H1 (cell line): ENCODE data around the gene RAD51B. TPM values are rescaled to one million over a fixed set of nuclear protein-coding genes. Genes with fewer than 3 reads are reported as not detected.

Experiments used
- BRCA1 ChIP-seq: IDR thresholded peaks from 2 replicates; pipeline ENCODE4 v1.6.1; 2012; ENCODE audit warnings: low read depth, low read length, improper control_type of control experiment
- CTBP2 ChIP-seq: IDR thresholded peaks from 2 replicates; pipeline ENCODE4 v1.7.0; 2011; ENCODE audit warnings: borderline replicate concordance, mild to moderate bottlenecking, moderate library complexity, mixed read lengths, low read length; ENCODE audit not compliant: insufficient read depth, insufficient read length
- FOSL1 ChIP-seq: IDR thresholded peaks from 2 replicates; pipeline ENCODE4 v1.6.1; 2011; ENCODE audit warnings: mild to moderate bottlenecking, low read depth, low read length, moderate library complexity; ENCODE audit not compliant: insufficient read depth
- JUND ChIP-seq: IDR thresholded peaks from 2 replicates; pipeline ENCODE4 v1.6.1; 2011; ENCODE audit warnings: mild to moderate bottlenecking, improper control_type of control experiment, low read length
- NRF1 ChIP-seq: IDR thresholded peaks from 2 replicates; pipeline ENCODE4 v1.6.1; 2011; ENCODE audit warnings: mild to moderate bottlenecking, low read depth, low read length, improper control_type of control experiment
- SIN3A ChIP-seq, 2 experiments: IDR thresholded peaks in 1 of 2; conservative IDR thresholded peaks in 1 of 2; 2 replicates each; pipeline ENCODE4 v1.6.1; 2011 to 2012; ENCODE audit warnings: low read length in 2 of 2, improper control_type of control experiment in 1 of 2, low read depth in 1 of 2, mild to moderate bottlenecking in 1 of 2
- TBP ChIP-seq: IDR thresholded peaks from 2 replicates; pipeline ENCODE4 v1.6.1; 2011; ENCODE audit warnings: low read depth, low read length, improper control_type of control experiment
- polyA plus RNA-seq, 7 experiments: library from polyadenylated mRNA; depleted of rRNA in 3 of 7; stranded (reverse) in 5 of 7; unstranded in 2 of 7; fragments of >200 nt in 5 of 7; fragments of 200-250 nt in 2 of 7; gene quantifications; 1 replicate in 5 of 7; 2 replicates in 1 of 7; 4 replicates in 1 of 7; pipeline versions ENCODE4 v1.2.1 to v1.2.3, GENCODE V29; 2011 to 2013; ENCODE audit warnings: missing spikeins in 2 of 7, mixed read lengths in 2 of 7
- total RNA-seq: library from RNA; stranded (reverse); fragmentation: NEBNext Ultra II Directional; extraction: Animal tissue kit (Norgen Biotek cat#: 25700); gene quantifications from 2 replicates; pipeline ENCODE4 v1.2.1, GENCODE V29; 2021
- TF ChIP-seq, protein P1 (sequence below): fragments of 300-600 bp; sonication (generic); IDR thresholded peaks from 2 replicates; pipeline ENCODE4 v1.7.1; 2012; ENCODE audit warnings: low read length, moderate library complexity, mild to moderate bottlenecking, inconsistent platforms; ENCODE audit not compliant: insufficient replicate concordance
- TF ChIP-seq, protein P2 (sequence below): IDR thresholded peaks from 2 replicates; pipeline ENCODE4 v1.6.1; 2012; ENCODE audit warnings: low read length, inconsistent platforms

Gene RAD51B
- total and polyA plus RNA-seq, 2 of the 8 experiments (the other 6 are each of a cell fraction or from before 2014, with no cell fraction given): 3.9 to 14.9 TPM

DNA sequence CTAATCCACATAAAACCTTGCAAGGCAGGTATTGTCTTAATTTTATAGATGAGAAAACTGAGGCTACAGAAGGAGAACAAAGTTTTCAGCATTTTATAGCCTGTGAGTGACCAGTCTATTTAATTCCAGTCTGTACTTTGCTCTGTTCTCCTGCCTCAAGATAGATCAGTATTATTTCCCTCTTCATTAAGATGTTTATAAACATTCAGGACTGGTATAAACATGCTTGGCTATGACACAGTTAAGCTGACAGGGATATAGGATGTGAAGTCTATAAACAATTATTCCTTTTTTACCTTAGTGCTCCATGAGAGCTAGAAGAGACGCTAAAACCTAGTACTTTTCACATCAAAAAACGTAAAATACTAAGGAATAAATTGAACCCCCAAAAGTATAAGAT, 287.3 kb downstream of the RAD51B start (continued):
- TF ChIP-seq, protein P1, sequence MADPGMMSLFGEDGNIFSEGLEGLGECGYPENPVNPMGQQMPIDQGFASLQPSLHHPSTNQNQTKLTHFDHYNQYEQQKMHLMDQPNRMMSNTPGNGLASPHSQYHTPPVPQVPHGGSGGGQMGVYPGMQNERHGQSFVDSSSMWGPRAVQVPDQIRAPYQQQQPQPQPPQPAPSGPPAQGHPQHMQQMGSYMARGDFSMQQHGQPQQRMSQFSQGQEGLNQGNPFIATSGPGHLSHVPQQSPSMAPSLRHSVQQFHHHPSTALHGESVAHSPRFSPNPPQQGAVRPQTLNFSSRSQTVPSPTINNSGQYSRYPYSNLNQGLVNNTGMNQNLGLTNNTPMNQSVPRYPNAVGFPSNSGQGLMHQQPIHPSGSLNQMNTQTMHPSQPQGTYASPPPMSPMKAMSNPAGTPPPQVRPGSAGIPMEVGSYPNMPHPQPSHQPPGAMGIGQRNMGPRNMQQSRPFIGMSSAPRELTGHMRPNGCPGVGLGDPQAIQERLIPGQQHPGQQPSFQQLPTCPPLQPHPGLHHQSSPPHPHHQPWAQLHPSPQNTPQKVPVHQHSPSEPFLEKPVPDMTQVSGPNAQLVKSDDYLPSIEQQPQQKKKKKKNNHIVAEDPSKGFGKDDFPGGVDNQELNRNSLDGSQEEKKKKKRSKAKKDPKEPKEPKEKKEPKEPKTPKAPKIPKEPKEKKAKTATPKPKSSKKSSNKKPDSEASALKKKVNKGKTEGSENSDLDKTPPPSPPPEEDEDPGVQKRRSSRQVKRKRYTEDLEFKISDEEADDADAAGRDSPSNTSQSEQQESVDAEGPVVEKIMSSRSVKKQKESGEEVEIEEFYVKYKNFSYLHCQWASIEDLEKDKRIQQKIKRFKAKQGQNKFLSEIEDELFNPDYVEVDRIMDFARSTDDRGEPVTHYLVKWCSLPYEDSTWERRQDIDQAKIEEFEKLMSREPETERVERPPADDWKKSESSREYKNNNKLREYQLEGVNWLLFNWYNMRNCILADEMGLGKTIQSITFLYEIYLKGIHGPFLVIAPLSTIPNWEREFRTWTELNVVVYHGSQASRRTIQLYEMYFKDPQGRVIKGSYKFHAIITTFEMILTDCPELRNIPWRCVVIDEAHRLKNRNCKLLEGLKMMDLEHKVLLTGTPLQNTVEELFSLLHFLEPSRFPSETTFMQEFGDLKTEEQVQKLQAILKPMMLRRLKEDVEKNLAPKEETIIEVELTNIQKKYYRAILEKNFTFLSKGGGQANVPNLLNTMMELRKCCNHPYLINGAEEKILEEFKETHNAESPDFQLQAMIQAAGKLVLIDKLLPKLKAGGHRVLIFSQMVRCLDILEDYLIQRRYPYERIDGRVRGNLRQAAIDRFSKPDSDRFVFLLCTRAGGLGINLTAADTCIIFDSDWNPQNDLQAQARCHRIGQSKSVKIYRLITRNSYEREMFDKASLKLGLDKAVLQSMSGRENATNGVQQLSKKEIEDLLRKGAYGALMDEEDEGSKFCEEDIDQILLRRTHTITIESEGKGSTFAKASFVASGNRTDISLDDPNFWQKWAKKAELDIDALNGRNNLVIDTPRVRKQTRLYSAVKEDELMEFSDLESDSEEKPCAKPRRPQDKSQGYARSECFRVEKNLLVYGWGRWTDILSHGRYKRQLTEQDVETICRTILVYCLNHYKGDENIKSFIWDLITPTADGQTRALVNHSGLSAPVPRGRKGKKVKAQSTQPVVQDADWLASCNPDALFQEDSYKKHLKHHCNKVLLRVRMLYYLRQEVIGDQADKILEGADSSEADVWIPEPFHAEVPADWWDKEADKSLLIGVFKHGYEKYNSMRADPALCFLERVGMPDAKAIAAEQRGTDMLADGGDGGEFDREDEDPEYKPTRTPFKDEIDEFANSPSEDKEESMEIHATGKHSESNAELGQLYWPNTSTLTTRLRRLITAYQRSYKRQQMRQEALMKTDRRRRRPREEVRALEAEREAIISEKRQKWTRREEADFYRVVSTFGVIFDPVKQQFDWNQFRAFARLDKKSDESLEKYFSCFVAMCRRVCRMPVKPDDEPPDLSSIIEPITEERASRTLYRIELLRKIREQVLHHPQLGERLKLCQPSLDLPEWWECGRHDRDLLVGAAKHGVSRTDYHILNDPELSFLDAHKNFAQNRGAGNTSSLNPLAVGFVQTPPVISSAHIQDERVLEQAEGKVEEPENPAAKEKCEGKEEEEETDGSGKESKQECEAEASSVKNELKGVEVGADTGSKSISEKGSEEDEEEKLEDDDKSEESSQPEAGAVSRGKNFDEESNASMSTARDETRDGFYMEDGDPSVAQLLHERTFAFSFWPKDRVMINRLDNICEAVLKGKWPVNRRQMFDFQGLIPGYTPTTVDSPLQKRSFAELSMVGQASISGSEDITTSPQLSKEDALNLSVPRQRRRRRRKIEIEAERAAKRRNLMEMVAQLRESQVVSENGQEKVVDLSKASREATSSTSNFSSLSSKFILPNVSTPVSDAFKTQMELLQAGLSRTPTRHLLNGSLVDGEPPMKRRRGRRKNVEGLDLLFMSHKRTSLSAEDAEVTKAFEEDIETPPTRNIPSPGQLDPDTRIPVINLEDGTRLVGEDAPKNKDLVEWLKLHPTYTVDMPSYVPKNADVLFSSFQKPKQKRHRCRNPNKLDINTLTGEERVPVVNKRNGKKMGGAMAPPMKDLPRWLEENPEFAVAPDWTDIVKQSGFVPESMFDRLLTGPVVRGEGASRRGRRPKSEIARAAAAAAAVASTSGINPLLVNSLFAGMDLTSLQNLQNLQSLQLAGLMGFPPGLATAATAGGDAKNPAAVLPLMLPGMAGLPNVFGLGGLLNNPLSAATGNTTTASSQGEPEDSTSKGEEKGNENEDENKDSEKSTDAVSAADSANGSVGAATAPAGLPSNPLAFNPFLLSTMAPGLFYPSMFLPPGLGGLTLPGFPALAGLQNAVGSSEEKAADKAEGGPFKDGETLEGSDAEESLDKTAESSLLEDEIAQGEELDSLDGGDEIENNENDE: no peak
- no peak for TF ChIP-seq BRCA1
- TF ChIP-seq NRF1: no peak
- no peak for TF ChIP-seq SIN3A (conservative IDR thresholded peaks at IDR 0.05 in 1 of 2, IDR thresholded peaks at IDR 0.05 in 1 of 2; ENCODE audit: low read depth in 1 of 2, low read length in 2 of 2)
- TF ChIP-seq, protein P2, sequence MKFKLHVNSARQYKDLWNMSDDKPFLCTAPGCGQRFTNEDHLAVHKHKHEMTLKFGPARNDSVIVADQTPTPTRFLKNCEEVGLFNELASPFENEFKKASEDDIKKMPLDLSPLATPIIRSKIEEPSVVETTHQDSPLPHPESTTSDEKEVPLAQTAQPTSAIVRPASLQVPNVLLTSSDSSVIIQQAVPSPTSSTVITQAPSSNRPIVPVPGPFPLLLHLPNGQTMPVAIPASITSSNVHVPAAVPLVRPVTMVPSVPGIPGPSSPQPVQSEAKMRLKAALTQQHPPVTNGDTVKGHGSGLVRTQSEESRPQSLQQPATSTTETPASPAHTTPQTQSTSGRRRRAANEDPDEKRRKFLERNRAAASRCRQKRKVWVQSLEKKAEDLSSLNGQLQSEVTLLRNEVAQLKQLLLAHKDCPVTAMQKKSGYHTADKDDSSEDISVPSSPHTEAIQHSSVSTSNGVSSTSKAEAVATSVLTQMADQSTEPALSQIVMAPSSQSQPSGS: no peak
- no peak for TF ChIP-seq TBP
- no peak for TF ChIP-seq FOSL1
- no peak for TF ChIP-seq JUND
- TF ChIP-seq CTBP2: no peak
